ENCODE data around the gene PAPPA.

The PAPPA gene

GRCh38 chr9:116360016-116360415, 206.4 kb downstream of the PAPPA start:
- DNase-seq, result no peak

GRCh38 chr9:116360989-116361388, 207.4 kb downstream of the PAPPA start:
- no peak for DNase-seq

GRCh38 chr9:116361547-116361946, 208.0 kb downstream of the PAPPA start:
- no peak for DNase-seq

GRCh38 chr9:116362493-116362892, 208.9 kb downstream of the PAPPA start:
- no peak for DNase-seq

GRCh38 chr9:116365056-116365471, 211.5 kb downstream of the PAPPA start:
- DNase-seq, result no peak

- DNase-seq, result no peak
Measured at GRCh38 chr9:116366241-116366640, 212.7 kb downstream of the PAPPA start.

GRCh38 chr9:116368680-116369079, 215.1 kb downstream of the PAPPA start:
- no peak for DNase-seq

- DNase-seq, result no peak
Measured at GRCh38 chr9:116369706-116370105, 216.1 kb downstream of the PAPPA start.

- no peak for DNase-seq
Measured at GRCh38 chr9:116370556-116370955, 217.0 kb downstream of the PAPPA start.

- DNase-seq, result no peak
Measured at GRCh38 chr9:116372081-116372673, 218.6 kb downstream of the PAPPA start.

- no peak for DNase-seq
Measured at GRCh38 chr9:116372786-116373185, 219.2 kb downstream of the PAPPA start.

- DNase-seq, result no peak
Measured at GRCh38 chr9:116377179-116377798, 223.7 kb downstream of the PAPPA start.

- DNase-seq, result no peak
Measured at GRCh38 chr9:116378873-116379272, 225.3 kb downstream of the PAPPA start.

GRCh38 chr9:116379821-116380220, 226.2 kb downstream of the PAPPA start:
- no peak for DNase-seq

- no peak for DNase-seq
Measured at GRCh38 chr9:116380496-116380995, 227.0 kb downstream of the PAPPA start.

- DNase-seq, result no peak
Measured at GRCh38 chr9:116381350-116381749, 227.8 kb downstream of the PAPPA start.

- DNase-seq, result no peak
Measured at GRCh38 chr9:116382053-116382452, 228.5 kb downstream of the PAPPA start.

- no peak for DNase-seq
Measured at GRCh38 chr9:116383133-116383532, 229.5 kb downstream of the PAPPA start.

- DNase-seq, result no peak
Measured at GRCh38 chr9:116383936-116384335, 230.3 kb downstream of the PAPPA start.

GRCh38 chr9:116387934-116388698, 234.5 kb downstream of the PAPPA start:
- no peak for DNase-seq

GRCh38 chr9:116389541-116390302, 236.1 kb downstream of the PAPPA start:
- DNase-seq, result no peak

GRCh38 chr9:116390303-116391228, 237.0 kb downstream of the PAPPA start:
- no peak for DNase-seq
